GM21786 (cell line): ENCODE measurements around the gene CACNA1C.
"Not testable (repeated sequence)": the region's sequence is repeated elsewhere in the genome, so short reads cannot be mapped to it uniquely, and the experiment has no call there.

ENCODE experiments used
- ATAC-seq: cut with Tn5 transposase; IDR thresholded peaks from one replicate; pipeline ENCODE4 v1.9.1; 2021; ENCODE audit not compliant: unreplicated experiment

The CACNA1C gene

DNA sequence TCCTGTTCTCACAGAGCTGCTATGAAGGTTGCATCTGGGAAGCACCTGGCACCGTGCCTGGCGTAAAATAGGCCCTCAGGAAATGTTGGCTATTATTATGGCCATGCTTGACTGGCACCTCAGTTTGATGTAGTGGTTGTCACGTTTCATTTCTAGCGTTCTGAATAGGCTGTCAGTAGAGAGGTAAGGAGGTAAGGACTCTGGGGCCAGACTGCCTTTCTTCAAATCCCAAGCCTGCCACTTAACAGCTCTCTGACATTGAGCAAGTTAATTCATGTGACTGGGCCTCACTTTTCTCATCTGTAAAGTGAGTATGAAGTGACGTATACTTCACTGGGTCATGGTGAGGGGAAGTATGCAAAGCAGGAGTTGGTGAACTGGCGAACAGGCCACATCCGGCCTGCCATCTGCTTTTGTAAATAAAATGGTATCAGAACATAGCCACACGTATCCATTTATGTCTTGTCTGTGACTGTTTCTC, 196.2 kb downstream of the CACNA1C start:
- no peak for ATAC-seq

DNA sequence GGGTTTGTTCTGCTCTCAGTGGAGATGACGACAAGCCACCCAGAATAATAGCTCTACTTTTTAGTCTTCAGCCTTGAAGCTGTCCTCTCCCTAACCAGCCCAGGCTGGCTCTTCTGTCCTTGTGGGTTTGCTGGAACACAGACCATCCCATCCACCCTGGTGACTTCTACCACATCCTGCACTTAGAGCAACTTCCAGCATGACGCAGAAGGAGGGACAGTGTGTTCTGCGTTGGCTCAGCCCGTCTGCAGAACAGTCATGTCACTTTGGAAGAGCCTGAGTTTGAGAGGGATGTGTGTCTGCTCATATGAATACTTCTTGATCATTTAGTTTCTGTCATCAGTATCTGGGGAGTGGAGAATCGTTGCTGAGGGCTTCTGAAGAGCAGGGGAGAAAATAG, 198.0 kb downstream of the CACNA1C start:
- ATAC-seq = no peak

GRCh38 chr12:2251526-2252209, 198.9 kb downstream of the CACNA1C start:
- no peak for ATAC-seq

- no peak for ATAC-seq
These were observed 202.5 kb downstream of the CACNA1C start for GRCh38 chr12:2255311-2255710.

DNA sequence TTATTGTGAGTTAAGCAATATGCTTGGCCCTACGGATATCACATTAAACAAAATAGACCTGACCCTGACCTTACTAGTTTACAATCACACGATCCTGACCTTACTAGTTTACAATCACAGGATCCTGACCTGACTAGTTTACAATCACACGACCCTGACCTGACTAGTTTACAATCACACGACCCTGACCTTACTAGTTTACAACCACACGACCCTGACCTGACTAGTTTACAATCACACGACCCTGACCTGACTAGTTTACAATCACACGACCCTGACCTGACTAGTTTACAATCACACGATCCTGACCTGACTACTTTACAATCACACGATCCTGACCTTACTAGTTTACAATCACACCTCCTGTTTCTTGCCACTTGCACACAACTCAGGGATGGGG, 202.9 kb downstream of the CACNA1C start:
- ATAC-seq = not testable (repeated sequence)

DNA sequence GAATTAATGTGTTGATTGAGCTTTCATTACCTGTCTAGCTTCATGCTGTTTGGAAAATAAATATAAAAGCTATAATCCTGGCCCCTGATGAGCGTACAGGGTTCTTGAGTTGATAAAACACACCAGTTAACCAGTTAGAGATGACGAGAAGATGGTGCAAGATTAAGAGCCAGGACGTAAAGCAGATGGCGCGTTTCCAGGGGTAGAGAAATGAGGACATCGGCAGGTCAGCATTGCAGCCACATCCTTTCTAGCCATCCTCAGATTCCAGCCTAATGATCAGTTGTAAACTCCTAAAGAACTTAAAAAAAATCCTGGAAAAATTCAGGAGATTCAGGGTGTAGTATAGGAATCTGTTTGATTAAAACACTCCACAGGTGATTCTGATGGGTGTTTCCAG, 203.7 kb downstream of the CACNA1C start:
- no peak for ATAC-seq

DNA sequence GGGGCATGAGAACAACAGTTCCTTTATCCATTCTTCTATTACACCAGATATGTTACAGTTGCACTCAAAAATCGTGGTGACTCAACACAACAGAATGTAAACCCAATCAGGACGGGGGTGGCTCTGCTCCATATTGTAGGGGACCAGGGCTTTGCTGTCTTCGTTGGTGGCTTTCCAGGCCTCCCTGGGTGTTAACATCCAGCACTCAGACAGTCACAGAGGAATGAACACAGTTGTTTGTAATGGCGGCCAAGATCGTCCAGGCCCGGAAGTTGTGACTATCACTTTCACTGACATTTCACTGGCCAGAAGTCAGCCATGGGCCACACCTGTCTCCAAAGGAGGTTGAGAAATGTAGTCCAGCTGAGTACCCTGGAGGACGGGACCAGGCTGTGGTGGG, 204.1 kb downstream of the CACNA1C start:
- ATAC-seq = no peak

DNA sequence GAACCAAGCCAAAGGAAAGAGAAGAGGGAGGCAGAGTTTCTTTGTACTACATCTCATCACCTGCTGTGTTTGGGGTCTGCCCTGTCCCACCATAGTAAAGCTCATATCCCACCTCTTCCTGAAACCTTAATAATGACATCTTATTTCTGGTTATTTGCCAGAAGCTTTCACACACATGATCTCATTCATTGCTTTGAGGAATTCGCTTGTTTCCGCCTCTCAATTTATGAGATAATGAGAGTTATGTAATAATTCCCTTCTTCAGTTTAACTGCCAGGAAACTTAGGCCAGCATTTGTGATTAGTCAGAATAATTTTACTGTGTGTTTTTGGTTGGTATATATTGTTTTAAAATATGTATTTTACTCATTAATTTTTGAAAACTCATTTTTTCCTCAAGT, 205.2 kb downstream of the CACNA1C start:
- ATAC-seq = no peak

- ATAC-seq = no peak
These were observed 206.6 kb downstream of the CACNA1C start for GRCh38 chr12:2259369-2259768.

DNA sequence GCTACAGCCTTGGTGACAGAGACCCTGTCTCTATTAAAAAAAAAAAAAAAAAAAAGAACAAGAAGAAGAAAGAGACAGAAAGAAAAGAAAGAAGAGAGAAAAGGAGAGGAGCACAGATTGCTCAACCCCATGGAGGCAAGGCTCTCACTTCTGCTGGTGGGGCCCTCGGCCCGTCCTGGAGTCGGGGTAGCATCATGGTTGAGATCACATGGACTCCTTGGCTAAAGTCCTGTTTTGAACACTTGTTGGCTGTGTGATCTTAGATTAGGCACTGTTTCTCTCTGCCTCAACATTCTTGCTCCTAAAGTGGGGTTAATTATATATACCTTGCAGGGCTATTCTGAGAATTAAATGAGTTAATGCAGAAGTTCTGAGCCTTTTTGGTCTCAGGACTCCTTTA, 207.7 kb downstream of the CACNA1C start:
- ATAC-seq = no peak

DNA sequence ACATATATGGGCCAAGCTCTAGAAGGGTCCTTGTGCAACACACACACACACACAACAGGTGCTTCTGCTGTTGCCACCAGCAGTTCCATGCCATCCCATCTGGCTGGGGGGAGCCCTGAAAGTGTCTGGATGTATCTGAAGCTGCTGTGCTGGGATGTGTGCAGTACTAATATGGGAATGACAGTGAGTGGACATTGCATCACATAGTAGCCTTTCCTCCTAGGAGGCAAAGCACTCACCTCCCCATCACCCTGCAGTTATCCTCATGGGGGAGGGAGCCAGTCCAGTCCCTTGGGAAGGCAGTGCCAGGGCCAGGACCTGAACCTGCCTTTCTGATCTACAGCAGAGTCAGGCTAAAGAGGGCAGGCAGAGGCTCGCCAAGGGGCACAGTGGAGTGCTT, 208.9 kb downstream of the CACNA1C start:
- ATAC-seq = no peak

- no peak for ATAC-seq
These were observed 209.7 kb downstream of the CACNA1C start for GRCh38 chr12:2262449-2262848.

- ATAC-seq = no peak
These were observed 211.1 kb downstream of the CACNA1C start for GRCh38 chr12:2263901-2264300.

DNA sequence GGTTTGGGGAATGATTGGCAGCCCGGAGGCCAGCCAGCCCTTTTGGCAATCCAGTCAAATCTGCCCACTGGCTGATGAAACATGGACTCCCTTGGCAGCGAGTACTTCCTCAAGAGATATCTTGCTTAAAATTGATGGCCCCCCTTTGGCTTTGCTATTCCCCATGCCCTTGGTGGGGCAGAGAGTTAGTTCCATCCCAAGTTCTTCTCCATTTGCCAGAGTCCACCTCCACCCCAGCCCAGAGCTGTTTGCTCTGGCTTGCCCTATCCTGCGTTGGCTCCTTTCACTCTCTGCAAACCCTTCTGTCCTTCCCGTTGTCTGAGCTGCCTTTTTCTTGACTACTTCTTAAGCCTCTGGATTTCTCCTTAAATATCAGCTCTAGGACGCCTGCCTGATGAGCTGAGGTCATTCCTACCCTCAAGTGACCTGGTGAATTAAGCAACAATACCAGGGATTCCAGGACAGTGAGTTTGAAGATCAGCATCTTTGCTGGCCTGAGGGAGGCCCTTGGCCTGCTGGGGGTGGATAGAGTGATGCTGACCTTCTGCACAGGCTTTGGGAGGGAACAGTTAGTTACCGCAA, 212.0 kb downstream of the CACNA1C start:
- no peak for ATAC-seq

GRCh38 chr12:2265461-2266167, 212.8 kb downstream of the CACNA1C start:
- no peak for ATAC-seq

- no peak for ATAC-seq
These were observed 214.2 kb downstream of the CACNA1C start for GRCh38 chr12:2266666-2267620.

- ATAC-seq = no peak
These were observed 215.1 kb downstream of the CACNA1C start for GRCh38 chr12:2267703-2268470.

GRCh38 chr12:2268471-2269286, 215.9 kb downstream of the CACNA1C start:
- no peak for ATAC-seq

DNA sequence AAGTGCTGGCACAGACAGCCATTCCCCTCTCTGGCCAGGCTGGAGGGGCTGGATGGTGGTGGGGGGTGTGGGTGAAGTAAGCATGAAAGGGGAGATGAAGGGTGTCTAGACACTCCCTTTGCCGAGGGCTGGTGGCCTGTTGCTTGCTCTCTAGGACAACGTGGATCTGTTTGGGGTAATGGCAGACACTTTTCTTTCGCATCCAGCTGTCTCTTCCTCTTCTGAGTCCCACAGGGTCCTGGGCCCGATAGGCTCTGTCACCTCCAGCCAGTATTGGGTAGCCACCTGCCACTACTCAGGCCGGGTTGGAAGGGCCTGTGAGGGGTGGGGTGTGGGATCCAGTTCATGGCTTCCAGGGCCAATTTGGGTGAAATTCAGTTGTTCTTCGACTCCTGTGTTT, 218.1 kb downstream of the CACNA1C start:
- no peak for ATAC-seq

DNA sequence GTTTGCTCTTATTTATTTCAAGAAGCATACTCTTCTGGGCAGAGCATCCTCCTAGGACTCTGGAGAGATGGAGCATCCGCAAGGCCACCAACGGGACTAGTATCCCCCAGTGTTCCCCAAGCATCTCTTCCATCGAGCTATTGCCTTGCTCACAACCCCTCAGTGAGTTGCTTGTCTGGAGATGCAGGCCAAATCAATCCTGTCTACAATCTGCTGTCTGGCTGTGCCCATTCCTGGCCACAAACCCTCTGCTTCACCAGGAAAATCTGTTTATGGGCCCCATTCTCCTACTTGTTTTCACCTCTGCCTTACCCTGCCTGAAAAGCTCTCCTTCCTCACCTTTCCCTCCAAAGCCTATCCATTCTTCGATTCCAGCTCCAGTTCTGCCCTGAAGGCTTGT, 219.2 kb downstream of the CACNA1C start:
- no peak for ATAC-seq
